ENCODE data around the gene PDE4D.
A peak's percentile ranks its signal among the peaks of the same experiment; 100 is the strongest.

Gene PDE4D

GRCh38 chr5:59732301-59732700 is 161.2 kb downstream of the PDE4D start:
- no peak for DNase-seq

- DNase-seq, result no peak
Observed at GRCh38 chr5:59731809-59732208, 161.7 kb downstream of the PDE4D start.

- no peak for DNase-seq
Observed at GRCh38 chr5:59729820-59730219, 163.7 kb downstream of the PDE4D start.

- no peak for DNase-seq
Observed at GRCh38 chr5:59729357-59729756, 164.2 kb downstream of the PDE4D start.

GRCh38 chr5:59728356-59728755 is 165.2 kb downstream of the PDE4D start:
- no peak for DNase-seq

GRCh38 chr5:59727186-59727585 is 166.3 kb downstream of the PDE4D start:
- no peak for DNase-seq

- no peak for DNase-seq
Observed at GRCh38 chr5:59725392-59725767, 168.1 kb downstream of the PDE4D start.

- peak; percentile 4 for DNase-seq
Observed at GRCh38 chr5:59724482-59725391, 168.8 kb downstream of the PDE4D start.

GRCh38 chr5:59722874-59723273 is 170.7 kb downstream of the PDE4D start:
- DNase-seq, result no peak

GRCh38 chr5:59721741-59722140 is 171.8 kb downstream of the PDE4D start:
- DNase-seq, result no peak

GRCh38 chr5:59720063-59720462 is 173.5 kb downstream of the PDE4D start:
- no peak for DNase-seq

- DNase-seq, result no peak
Observed at GRCh38 chr5:59716966-59717500, 176.5 kb downstream of the PDE4D start.

GRCh38 chr5:59716029-59716428 is 177.5 kb downstream of the PDE4D start:
- DNase-seq, result no peak

- DNase-seq, result no peak
Observed at GRCh38 chr5:59715228-59715627, 178.3 kb downstream of the PDE4D start.

GRCh38 chr5:59713498-59713844 is 180.1 kb downstream of the PDE4D start:
- DNase-seq, result no peak

- DNase-seq, result no peak
Observed at GRCh38 chr5:59712836-59713497, 180.6 kb downstream of the PDE4D start.

- no peak for DNase-seq
Observed at GRCh38 chr5:59711310-59711709, 182.2 kb downstream of the PDE4D start.

GRCh38 chr5:59709846-59710245 is 183.7 kb downstream of the PDE4D start:
- no peak for DNase-seq

GRCh38 chr5:59709346-59709821 is 184.1 kb downstream of the PDE4D start:
- DNase-seq, result no peak

- no peak for DNase-seq
Observed at GRCh38 chr5:59704936-59705335, 188.6 kb downstream of the PDE4D start.

GRCh38 chr5:59703789-59704188 is 189.7 kb downstream of the PDE4D start:
- no peak for DNase-seq

- DNase-seq, result no peak
Observed at GRCh38 chr5:59698207-59699178, 195.0 kb downstream of the PDE4D start.

GRCh38 chr5:59694411-59694810 is 199.1 kb downstream of the PDE4D start:
- no peak for DNase-seq
